NOMO-1 treated with dmso at 0.1 percent for 144 hours (cell line): ENCODE measurements around the gene ZNF362.
"Not testable (repeated sequence)": the region's sequence is repeated elsewhere in the genome, so short reads cannot be mapped to it uniquely, and the experiment has no call there.

Experiments used
- DNase-seq: peaks from one replicate; lab custom pipeline; 2025; ENCODE audit not compliant: unreplicated experiment; lab: John Stamatoyannopoulos, UW

ZNF362 gene

DNA sequence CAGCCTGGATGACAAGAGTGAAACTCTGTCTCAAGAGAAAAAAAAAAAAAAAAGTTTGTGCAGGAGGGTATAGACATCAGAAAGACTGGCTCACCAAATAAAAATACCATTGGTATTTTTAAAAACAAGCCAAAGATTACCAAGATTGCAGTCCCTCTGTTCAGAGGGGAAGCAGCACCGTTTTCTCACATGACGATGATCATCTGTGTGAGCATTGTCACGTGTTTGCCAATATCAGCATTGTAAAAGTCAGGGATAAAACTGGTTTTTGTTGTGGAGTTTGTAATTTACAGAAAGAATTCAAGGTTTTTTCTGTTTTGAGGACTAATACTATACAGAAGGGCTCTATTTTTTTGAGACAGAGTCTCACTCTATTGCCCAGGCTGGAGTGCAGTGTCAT lies 26.5 kb downstream of the ZNF362 start:
- no peak for DNase-seq

DNA sequence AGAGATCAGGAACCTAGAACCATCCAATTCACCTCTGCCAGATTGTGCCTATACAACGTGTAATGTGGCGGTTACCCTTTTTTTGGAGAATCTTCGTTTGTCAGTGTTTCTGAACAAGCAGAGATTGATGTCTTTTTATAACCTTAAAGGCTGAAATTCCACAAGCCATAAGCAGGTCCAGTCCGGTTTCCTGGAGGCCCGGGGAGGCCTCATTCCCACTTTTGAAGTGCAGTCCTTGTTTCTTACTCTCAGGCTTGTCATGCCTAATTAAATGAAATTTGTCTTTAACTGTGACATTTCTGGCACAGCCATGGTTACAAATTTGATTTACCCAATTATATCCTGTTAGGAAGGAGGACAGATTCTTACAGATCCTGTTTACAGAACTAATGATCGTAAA lies 27.8 kb downstream of the ZNF362 start:
- DNase-seq, result no peak

DNA sequence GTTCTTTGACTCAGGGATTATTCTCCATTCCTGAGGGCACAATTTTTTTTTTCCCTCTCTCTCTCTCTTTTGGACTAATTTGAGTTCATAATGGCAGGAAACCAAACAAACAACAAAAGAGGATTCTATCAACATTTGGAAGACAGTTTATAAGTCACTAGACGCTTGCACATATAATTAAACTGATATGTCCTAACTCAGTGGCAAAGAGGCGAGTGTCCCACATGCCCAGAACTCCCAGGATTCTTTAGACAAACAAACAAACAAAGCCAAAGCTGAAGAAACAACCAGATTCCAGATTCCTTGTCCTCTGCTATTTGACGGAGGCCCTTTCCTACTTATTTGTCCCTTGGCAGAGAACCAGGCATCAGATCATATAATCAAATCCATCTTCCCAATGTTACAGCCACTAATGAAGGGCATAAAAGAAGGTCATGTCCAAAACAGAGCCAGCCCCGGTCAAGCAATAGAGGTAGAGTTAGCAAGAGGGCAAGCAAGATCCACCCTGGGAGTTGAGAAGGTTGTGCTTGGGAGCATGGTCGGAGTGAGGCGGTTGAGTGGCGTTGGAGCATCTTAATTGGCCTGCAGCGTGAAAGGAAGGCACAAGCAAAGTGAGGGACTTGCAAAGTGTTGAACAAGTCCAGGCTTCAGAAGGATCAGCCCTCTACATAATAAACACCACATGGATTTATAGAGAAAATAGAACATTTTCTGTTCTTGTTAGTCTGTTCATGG lies 30.3 kb downstream of the ZNF362 start:
- DNase-seq, result no peak

DNA sequence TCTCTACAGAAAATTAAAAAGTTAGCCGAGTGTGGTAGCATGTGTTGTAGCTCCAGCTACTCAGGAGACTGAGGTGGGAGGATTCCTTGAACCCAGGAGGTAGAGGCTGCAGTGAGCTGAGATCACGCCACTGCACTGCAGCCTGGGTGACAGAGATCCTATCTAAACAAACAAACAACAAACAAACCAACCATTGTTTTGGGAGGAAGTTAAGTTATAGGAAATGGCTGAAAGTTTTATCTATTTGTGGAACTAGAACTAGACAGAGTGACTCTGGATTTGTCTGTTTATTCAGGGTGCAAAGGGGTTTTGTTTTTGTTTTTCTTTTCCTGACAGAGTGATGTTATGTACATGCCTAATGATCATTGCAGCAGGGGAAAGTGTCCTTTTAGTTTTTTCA lies 31.0 kb downstream of the ZNF362 start:
- no peak for DNase-seq

DNA sequence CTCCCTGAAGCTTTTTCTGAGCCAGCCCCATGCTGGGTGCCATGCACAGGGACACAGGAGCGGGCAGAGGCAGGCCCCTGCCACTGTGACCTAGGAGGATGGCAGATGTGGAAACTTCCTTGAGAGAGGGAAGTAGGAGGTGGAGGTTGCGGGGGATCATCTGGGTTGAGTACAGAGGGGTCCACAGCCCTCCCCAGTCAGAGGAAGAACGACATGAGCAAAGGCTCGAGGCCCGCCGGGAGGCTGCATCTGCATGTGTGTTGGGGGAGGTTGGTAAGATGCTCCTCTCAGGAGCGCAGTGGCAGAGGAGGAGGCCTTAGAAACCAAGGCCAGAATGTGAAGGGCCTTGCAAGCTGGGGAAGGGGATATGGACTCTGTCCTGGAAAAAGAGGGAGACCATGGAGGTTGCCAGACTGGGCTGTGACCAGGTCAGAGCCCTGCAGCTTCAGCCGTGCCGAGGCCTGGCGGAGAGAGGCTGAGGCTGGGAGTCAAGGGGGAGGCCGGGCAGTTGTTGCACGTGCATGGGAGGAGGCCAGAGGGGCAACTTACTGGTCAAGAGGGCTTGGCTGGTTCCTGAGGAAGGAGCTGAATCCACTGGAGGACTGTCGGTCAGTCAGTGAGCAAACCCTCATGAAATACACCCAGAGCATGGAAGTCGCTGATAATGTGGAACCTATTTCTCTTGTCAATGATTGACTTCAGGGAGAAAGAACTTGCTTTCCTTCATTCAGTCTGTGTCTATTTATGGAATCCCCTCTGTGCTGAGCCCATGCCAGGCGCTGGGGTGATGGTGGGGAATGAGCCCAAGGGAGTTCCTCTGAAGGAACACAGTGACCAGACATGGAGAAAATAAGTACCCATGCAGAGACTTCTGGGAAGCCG lies 32.9 kb downstream of the ZNF362 start:
- no peak for DNase-seq

DNA sequence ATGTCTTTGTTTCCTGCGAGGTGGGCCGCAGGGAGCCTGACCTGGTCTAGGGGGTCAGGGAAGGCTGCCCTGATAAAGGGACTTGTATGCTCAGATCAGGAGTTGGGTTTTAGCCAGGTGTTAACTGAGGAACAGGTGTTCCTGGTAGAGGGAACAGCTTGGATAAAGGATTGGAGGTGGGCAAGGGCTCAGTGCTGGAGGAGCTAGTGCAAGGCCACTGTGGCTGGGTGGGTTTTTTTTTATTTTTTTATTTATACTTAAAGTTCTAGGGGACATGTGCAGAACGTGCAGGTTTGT lies 33.5 kb downstream of the ZNF362 start:
- DNase-seq, result no peak

DNA sequence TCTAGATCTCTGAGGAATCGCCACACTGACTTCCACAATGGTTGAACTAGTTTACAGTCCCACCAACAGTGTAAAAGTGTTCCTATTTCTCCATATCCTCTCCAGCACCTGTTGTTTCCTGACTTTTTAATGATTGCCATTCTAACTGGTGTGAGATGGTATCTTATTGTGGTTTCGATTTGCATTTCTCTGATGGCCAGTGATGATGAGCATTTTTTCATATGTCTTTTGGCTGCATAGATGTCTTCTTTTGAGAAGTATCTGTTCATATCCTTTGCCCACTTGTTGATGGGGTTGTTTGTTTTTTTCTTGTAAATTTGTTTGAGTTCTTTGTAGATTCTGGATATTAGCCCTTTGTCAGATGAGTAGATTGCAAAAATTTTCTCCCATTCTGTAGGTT lies 34.3 kb downstream of the ZNF362 start:
- DNase-seq, result not testable (repeated sequence)

DNA sequence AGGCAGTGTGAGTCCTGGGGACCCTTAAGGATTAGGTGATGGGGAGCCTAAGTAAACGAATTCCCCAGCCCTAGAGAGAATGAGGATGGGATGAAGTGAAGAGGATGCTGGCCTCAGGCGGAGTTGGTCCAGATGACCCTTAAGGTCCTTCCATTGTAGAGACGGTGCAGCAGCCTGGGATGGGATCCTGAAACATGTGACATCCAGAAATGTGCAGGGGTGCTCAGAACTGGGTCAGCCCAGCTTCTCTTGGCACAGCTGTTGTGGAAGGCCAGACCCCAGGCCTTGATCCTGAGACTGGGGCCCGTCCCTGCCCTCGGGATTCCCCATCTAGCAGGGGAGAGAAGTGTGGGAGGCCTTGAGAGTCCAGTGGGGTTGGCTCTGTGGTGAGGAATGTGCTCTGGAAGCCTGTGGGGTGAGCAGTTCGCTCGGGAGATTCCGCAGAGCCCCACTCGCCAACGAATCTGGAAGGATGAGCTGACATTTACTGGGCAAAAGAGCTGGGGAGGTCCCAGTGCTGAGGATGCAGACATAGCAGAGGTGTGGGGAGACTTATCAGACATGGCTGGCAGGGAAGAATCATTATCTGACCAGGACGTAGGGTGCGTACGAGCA lies 36.5 kb downstream of the ZNF362 start:
- no peak for DNase-seq

DNA sequence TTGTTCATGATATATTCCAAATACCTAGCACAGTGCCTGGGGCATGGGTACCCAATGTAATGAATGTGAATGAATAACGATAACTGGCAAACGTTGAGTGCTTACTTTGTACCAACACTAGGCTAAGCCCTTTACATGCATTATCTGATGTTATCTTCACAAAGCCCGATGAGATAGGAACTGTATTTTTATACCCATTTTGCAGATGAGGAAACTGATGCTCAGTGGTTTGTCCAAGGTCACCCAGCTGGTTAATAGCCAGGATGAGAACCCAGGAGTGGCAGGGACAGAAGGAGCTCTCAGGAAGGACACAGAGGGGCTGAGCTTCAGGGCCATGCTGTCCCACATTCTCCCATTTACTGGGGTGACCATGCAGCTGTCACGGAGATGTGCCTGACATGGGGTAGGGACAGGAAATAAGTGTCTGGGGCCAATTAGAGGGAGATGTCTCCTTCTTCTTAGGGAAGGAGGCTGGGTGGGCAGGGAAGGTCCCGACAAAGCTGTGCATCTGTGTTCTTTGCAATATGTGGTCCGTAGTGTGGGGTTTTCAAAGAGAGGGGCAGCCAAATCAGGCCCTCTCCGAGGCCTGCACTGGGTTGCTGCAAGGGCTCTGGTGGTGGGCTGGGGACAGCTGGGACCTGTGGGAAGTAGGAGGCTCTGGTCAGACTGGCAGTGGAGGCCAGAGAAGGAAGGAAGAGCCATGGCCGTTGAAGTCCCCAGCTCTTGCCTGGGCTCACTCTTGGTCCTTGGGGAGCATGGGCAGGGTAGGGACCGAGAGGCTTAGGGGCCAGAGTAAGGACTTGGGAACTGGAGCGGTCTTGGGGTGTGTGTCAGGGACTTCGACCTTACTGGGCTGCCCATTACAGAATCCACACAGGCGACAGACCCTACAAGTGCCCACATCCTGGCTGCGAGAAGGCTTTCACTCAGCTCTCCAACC lies 38.0 kb downstream of the ZNF362 start:
- DNase-seq, result no peak

DNA sequence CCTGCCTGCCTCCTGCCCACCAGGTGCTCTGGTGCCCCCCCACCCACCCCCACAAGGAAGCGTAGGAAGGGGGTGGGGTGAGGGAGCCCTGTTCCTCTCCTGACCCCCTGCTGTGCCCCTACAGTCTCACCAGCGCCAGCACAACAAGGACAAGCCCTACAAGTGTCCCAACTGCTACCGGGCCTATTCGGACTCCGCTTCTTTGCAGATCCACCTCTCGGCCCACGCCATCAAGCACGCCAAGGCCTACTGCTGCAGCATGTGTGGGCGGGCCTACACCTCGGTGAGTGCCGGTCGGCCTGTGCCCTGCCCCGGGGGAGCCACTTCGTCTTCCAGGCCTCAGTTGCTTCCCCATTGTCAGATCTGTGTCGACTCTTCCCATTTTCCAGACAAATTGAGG lies 38.7 kb downstream of the ZNF362 start:
- no peak for DNase-seq

DNA sequence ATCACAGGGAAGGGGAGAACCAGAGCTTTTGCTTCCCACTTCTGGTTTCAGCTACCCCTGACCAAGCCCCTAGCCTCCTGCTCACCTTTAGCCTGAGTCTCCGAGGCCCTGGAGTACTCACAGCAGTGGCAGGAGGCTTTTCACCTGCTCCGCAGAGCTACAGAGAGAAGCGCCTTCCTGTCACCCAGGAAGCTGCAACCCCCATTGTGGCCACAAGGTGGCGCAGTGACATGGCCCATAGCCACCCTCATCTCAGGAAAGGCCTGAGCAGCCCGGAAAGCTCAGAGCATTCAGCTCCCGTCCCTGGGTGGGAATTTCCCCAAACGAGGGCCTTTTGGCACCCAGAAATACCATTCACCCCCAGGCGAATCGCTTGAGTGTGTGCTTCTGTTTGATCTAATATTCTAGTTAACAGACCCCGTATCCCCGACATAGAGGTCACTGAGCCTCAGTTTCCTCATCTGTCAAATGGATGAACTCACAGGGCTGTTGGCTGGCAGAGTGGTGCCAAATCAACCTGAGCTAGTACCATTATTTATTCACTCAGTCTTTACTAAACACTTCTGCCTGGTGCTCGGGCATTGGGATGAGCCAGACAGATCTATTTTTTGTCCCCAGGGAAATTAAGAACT lies 39.3 kb downstream of the ZNF362 start:
- DNase-seq, result no peak

DNA sequence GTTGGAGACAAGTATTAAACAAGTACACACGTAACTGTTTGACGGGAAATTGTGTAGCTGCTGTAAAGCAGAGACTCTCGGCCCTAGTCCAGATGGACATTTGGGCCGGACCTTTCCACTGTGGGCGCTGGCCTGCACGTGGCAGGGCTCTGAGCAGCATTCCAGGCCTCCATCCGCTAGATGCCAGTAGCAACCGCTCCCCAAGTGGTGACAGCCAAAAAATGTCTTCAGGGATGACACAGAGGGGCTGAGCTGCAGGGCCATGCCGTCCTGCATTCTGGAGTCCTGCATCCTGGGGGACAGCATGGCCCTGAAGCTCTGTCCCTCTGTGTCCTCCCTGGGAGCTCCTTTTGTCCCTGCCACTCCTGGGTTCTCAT lies 39.8 kb downstream of the ZNF362 start:
- no peak for DNase-seq

DNA sequence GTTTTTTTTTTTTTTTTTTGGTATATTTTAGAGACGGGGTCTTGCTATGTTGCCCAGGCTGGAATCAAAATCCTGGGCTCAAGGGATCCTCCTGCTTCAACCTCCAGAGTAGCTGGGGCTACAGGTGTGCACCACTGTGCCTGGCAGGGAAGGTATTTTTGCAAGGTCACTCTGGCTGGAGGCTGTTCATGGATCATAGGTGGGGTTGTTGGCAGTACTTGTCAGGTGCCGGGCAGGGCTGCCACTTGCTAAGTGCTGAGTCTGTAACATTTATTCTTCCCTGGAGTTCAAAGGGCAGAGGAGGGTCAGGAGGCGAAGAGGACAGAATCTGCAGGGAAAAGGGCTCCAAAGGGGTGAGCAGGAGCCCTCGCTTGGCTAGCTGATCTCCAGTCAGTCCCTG lies 40.5 kb downstream of the ZNF362 start:
- DNase-seq, result no peak

DNA sequence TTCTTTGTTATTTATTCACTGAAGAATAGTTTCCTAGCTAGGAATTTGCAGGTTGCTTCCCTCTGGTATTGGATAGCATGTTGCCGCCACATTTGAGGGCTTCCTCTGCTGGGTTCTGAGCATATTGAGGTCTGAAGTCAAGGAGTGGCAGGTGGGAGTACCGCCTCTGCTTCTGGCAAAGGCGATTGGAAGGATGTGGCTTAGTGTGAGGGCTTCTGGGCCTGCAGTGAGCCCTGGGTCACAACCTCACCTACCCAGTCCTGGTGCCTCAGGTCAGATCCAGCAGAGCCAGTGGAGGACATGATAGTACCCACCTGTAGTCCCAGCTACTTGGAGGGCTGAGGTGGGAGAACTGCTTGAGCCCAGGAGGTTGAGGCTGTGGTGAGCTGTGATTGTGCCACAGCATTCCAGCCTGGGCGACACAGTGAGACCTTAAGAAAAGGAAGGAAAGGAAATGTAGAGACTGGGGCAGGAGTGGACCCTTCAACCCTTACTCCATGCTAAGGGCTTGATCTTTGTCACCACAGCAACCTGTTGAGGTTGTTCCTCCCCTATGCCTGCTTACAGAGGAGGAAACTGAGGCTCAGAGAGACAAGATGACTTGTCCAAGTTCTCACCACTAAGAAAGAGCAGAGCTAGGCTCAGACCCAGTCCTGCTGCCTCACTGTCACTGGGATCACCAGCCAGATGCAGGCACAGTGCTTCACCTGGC lies 41.8 kb downstream of the ZNF362 start:
- no peak for DNase-seq

DNA sequence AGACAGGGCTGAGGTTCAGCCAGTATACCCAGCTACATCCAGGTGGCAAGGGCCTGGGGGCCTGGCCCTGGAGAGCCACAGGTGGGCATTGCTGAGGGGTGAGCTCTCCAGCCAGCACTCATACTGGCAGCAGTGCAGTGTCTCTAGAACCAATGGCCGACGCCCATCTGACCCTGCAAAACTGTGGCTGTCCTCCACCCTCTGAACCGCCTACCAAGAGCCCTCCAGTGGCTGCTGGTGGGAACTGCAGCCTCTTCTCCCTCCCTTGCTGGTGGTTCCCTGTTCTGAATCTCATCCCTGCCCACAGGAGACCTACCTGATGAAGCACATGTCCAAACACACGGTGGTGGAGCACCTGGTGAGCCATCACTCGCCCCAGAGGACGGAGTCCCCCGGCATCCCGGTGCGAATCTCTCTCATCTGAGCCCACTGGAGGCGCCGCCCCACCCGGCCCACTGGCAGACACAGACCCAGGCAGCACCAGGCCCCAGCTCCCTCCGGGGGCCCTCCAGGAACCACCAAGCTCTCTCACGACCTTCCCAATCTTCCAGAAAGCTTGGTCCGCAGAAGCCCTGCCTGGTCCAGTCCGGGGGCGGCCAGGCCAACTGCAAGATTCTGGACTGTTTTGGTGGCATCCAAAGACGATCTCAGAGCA lies 42.5 kb downstream of the ZNF362 start:
- peak; percentile 20 for DNase-seq

DNA sequence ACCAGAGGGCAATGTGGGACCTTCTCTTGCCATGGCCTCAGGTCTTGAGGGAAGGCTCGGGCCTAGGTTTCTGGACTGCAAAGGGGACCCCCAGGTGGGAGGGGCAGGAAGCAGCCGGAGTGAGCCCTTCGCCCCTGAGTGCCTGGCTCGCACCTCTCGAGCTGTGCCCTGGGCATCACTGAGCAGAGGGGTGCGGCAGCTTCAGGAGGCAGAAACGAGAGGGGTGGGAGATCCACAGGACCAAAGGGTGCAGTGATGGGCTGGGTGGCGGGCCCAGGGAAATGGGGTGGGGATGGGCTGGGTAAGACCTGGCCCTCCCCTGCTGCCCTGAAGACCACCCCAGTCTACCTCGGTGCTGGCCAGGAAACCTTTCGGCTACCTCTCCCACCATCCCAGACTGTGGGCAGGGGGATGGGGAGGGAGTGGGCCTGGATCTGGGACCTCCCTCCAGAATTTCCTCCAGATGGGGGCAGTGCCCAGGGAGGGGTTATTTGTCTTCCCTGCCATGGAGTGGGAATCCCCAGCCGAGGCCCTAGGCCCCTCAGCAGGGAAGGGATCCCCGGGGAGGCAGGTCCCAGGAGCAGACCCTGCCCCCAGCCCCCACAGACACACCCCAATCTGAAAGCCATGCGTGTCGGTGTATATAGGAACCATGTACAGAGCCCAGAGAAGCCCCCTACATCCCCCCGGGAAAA lies 43.3 kb downstream of the ZNF362 start:
- DNase-seq, result no peak

DNA sequence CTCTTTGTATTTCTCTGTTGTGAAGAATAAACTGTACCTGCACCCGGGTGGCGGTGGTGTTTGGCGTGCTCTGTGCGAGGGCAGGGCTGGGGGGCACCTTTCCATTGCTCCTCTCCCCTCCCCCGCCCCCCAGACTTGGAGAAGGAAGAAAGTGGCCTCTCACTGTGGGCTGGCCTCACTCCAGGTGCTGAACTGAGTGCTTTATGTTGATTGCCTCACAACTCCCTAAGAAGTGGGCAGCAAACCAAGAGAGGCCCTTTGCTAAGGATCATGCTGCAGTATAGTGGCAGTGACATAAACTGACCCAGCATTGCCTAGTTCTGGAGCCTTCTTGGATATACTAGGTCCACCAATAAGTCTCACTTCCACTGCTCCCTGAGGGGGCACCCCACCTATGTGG lies 44.4 kb downstream of the ZNF362 start:
- no peak for DNase-seq

DNA sequence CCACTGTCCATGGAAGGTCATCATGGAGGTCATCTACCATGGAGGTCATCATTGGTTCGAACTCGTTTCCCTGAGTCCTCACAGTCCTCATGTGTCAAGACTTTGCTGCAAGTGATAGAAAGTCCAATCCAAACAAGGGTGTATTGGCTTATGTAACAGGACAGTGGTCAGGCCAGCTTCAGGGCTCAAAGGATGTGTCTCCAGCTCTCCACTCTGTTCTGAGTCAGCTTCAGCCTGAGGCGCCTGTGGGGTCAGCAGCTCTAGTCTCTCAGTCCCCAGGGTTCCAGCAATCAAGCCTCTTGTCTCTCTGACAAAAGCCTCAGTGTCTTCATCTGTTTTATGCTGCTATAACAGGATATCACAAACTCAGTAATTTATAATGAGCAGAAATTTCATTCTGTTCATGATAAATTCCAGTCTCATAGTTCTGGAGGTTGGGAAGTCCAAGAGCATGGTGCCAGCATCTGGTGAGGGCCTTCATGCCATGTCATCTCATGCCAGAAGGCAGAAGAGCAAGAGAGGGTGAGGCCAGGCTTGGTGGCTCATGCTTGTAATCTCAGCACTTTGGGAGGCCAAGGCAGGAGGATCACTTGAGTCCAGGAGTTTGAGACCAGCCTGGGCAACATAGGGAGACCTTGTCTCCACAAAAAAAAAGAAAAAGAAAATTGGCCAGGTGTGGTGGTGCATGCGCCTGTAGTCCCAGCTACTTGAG lies 45.1 kb downstream of the ZNF362 start:
- DNase-seq, result no peak
